Heart left ventricle (tissue), 16 donors: ENCODE results near the gene TMPO. TPM values are rescaled to one million over a fixed set of nuclear protein-coding genes. Genes with fewer than 3 reads are reported as not detected.

ENCODE experiments used
- ATAC-seq, 4 donors: fragments of 200-7000 bp; cut with Tn5 transposase; one replicate each; pipeline ENCODE4 v1.9.1; 2020 to 2022; ENCODE audit warnings: moderate library complexity in 4 of 4, mild to moderate bottlenecking in 3 of 4, moderate number of reproducible peaks in 1 of 4
- DNase-seq, 5 donors: peaks; one replicate each; pipeline ENCODE4 v3.0.0-alpha.2; 2020
- H3K27ac ChIP-seq, 12 donors: fragments of 200-600 bp; sonication (generic) in 4 of 12; one replicate each; pipeline versions ENCODE4 v1.5.0 to v1.8.0; 2016 to 2022; ENCODE audit warnings: mild to moderate bottlenecking in 2 of 12
- H3K27me3 ChIP-seq, 9 donors: fragments of 200-600 bp; sonication (generic) in 2 of 9; one replicate each; pipeline versions ENCODE4 v1.5.1 to v1.8.0; 2016 to 2022; ENCODE audit warnings: mild to moderate bottlenecking in 3 of 9
- H3K36me3 ChIP-seq, 9 donors: fragments of 200-600 bp; sonication (generic) in 2 of 9; one replicate each; pipeline versions ENCODE4 v1.5.0 to v1.8.0; 2018 to 2022; ENCODE audit warnings: mild to moderate bottlenecking in 2 of 9
- H3K4me1 ChIP-seq, 12 donors: fragments of 200-600 bp; sonication (generic) in 4 of 12; one replicate each; pipeline versions ENCODE4 v1.5.0 to v1.8.0; 2016 to 2022; ENCODE audit warnings: mild to moderate bottlenecking in 3 of 12
- H3K4me3 ChIP-seq, 12 donors: fragments of 200-600 bp; sonication (generic) in 4 of 12; one replicate each; pipeline versions ENCODE4 v1.5.0 to v1.8.0; 2017 to 2022; ENCODE audit warnings: mild to moderate bottlenecking in 9 of 12, moderate library complexity in 4 of 12
- H3K9me3 ChIP-seq, 12 donors: fragments of 200-600 bp; sonication (generic) in 4 of 12; one replicate each; pipeline versions ENCODE4 v1.5.0 to v1.8.0; 2016 to 2022; ENCODE audit warnings: mild to moderate bottlenecking in 1 of 12
- CTCF ChIP-seq, 12 donors: fragments of 200-600 bp; sonication (generic) in 4 of 12; IDR thresholded peaks; one replicate each; pipeline versions ENCODE4 v1.5.0 to v1.8.0; 2018 to 2022; ENCODE audit warnings: antibody characterized with exemption in 12 of 12, mild to moderate bottlenecking in 5 of 12
- POLR2A ChIP-seq, 2 donors: fragments of 450-650 bp; IDR thresholded peaks; one replicate each; pipeline ENCODE4 v1.6.1; 2017; ENCODE audit warnings: antibody characterized with exemption in 2 of 2, mild to moderate bottlenecking in 2 of 2, moderate library complexity in 2 of 2
- WGBS, 4 donors: extraction: QIAGEN DNeasy Blood & Tissue Kit in 2 of 4; methylation state at CpG; one replicate each; pipeline versions ENCODE4 v1.1.5 to v1.1.7; 2013 to 2018; 5-methylcytosine and 5-hydroxymethylcytosine counted together
- intact Hi-C, 10 donors: fragments of 100-400 bp; cut with DNase I; formaldehyde crosslinking; loops; one replicate each; pipeline versions ENCODE4 v1.11.1 to v1.14.2; 2022
- polyA plus RNA-seq, 2 donors: library from polyadenylated mRNA; stranded (reverse); fragments of 200-250 nt; gene quantifications; one replicate each; pipeline ENCODE4 v1.2.3, GENCODE V29; 2013
- total RNA-seq, 9 donors: library from RNA; depleted of rRNA in 2 of 9; stranded (reverse); fragments of >200 nt in 2 of 9; fragmentation: NEBNext Ultra II Directional in 3 of 9; extraction: Animal tissue kit (Norgen Biotek cat#: 25700) in 3 of 9; gene quantifications; one replicate each; pipeline versions ENCODE4 v1.1.0 to v1.2.4, GENCODE V29; 2016 to 2023
- donor health status: ischemic (EF 13 %, LVEDD 7.1; RV severe dilation, severe dysfunction).
- donor health status: healthy with polysubstance abuse.
- donor health status: DM: no; HTN: yes; CAD: no.
- donor health status: DM: no; HTN: no; CAD: no.
- donor health status: ischemic (EF 25% LVEDD 6.9; RV normal size, moderate dysfunction).
- donor health status: ischemic (EF 25% LVEDD 5.7; RV mildly dilated, moderate dysfunction).
- donor health status: healthy.
- donor health status: DM: yes; HTN: yes; CAD: no.
- donor health status: ischemic (EF 35%, LVEDD 5.7; RV mildly dilated, moderate dysfunction).
- donor health status: nonischemic (EF 11% LVEDD 7.7; RV severe dilation, severe dysfunction).
- donor health status: DM: yes; HTN: yes; CAD: no.
- donor health status: PGD.
- donor health status: ischemic (EF 29% LVEDD 5.4; RV normal size, mild dysfunction).
- donor health status: nonischemic (EF 23%, LVEDD 6.1; RV moderate dilation, normal function).

The TMPO gene
- total and polyA plus RNA-seq, 11 donors = 11.2 to 30.5 (median 16.5) TPM

GRCh38 chr12:98513379-98514322 is 1.7 kb upstream of the TMPO start:
- no peaks in the 10 kb centered on the region for H3K9me3 ChIP-seq
- ATAC-seq (no peak), DNase-seq (no peak)
- intact Hi-C loops = loop anchor here in 2 of 10 donors (2.0 kb wide), 1 partner anchor 89 kb away; no protein-coding TSS in a partner anchor
- H3K4me3 ChIP-seq = peak overlapping the region in 6 of 12 donors; percentile 65 to 98 (median 96)
- no peaks in the 10 kb centered on the region for H3K27me3 ChIP-seq
- peak overlapping the region in 10 of 12 donors; percentile 23 to 98 (median 95) for H3K27ac ChIP-seq
- peaks cover 0 to 38% (median 23%) of the 10 kb centered on the region in 12 donors for H3K4me1 ChIP-seq
- H3K36me3 ChIP-seq = no peaks in the 10 kb centered on the region
- TF ChIP-seq POLR2A (IDR thresholded peaks at IDR 0.05) (no peak), CTCF (IDR thresholded peaks at IDR 0.05) (no peak)
- 76 to 85% (median 82%) methylated on average over 8 of the region's 8 CpGs for WGBS, 4 donors

DNA sequence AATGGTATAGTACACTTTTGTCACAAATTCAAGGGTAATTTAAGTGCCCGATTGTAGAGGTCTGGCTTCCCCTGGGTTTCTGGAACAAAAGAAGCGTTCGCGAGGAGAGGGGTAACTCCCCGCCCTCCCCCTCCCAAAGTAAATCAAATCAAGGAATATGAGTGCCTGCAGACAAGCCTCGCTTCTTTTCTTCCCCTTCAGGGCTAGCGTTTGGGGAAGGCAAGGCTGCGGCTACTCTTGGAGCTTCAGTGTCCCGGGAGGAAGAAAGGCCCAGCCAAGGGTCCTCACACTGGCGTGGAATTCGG is 456 bp upstream of the TMPO start:
- intact Hi-C loops = loop anchor here in 7 of 10 donors (1.0 to 5.0 kb wide), 5 partner anchors 11 to 93 kb away; partner anchors contain the start of gene SLC25A3 (in 1 of the 7)

DNA sequence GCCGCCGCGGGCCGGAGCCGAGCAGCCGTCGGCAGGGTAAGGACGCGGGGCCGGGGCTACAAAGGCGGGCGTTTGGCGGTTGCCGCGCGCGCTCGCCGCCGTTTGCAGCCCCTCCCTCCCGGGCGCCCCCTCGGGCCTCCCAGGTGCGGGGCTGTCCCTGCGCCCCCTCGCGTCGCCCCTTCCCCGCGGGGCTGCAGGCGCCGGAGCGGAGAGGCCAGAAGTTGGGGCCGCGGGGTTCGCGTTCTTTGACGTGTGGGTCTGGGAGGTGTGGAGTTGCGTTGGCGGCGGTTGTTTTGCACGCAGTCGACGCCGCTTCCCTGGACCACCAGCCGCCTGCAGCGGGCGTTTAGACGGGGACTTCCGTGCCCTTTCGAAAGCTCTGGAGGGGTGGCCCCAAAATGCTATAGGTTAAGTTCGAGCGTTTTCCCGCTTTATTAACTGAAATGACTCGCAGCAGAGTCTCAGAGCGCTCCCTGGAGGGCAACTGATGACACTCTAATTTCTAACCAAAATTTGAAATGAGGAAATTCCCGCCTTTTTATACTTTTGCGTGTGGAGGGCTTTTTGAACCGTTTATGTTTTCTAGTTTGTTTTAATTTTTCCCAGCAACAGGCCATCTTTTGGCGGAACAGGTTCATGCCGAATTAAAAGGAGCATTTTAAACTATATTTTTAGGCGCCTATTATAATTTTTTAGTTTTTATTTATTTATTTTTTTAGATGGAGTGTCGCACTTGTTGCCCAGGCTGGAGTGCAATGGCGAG is 902 bp downstream of the TMPO start:
- intact Hi-C loops = loop anchor here in 7 of 10 donors (2.0 to 5.0 kb wide), 5 partner anchors 13 to 94 kb away; partner anchors contain the start of gene SLC25A3 (in 1 of the 7)
- H3K27me3 ChIP-seq = no peaks in the 10 kb centered on the region
- TF ChIP-seq CTCF (IDR thresholded peaks at IDR 0.05) (peak; percentile 55 to 90 (median 76)), POLR2A (IDR thresholded peaks at IDR 0.05) (no peak)
- peak overlapping the region; percentile 65 to 99 (median 96) for H3K4me3 ChIP-seq
- DNase-seq (peak; percentile 60 to 80 (median 76)), ATAC-seq (peak; percentile 36 to 66 (median 42))
- peaks cover 0 to 52% (median 23%) of the 10 kb centered on the region in 12 donors for H3K4me1 ChIP-seq
- no peaks in the 10 kb centered on the region for H3K9me3 ChIP-seq
- no peaks in the 10 kb centered on the region for H3K36me3 ChIP-seq
- 0 to 1% (median 1%) methylated on average over 13 to 64 of the region's 64 CpGs for WGBS, 4 donors
- H3K27ac ChIP-seq = peak overlapping the region; percentile 89 to 98 (median 94)

More for the DNA sequence above, 456 bp upstream of the TMPO start:
- Histone ChIP-seq H3K4me3 (peak overlapping the region; percentile 65 to 99 (median 96)), H3K27ac (peak overlapping the region; percentile 89 to 98 (median 94)), H3K27me3 (no peaks in the 10 kb centered on the region), H3K36me3 (no peaks in the 10 kb centered on the region), H3K9me3 (no peaks in the 10 kb centered on the region), H3K4me1 (peaks cover 0 to 44% (median 23%) of the 10 kb centered on the region in 12 donors)
- no peak for ATAC-seq
- no peak for TF ChIP-seq POLR2A (IDR thresholded peaks at IDR 0.05)
- TF ChIP-seq CTCF (IDR thresholded peaks at IDR 0.05) = no peak
- DNase-seq = no peak
- WGBS, 4 donors = 0 to 1% (median 0%) methylated on average over 7 to 11 of the region's 11 CpGs
